HG03457 (cell line): ENCODE data around the gene RAB29.
"Not testable (repeated sequence)": the region's sequence is repeated elsewhere in the genome, so short reads cannot be mapped to it uniquely, and the experiment has no call there.

Experiments
- ATAC-seq: cut with Tn5 transposase; IDR thresholded peaks from one replicate; pipeline ENCODE4 v1.9.1; 2021; ENCODE audit warnings: moderate number of reproducible peaks; ENCODE audit not compliant: unreplicated experiment

The RAB29 gene

GRCh38 chr1:205775015-205775716, at the start of gene RAB29:
Gene RAB29, minus strand, starts transcription at chr1:205775482. Its CDS starts 526 bp downstream, at chr1:205774956.
- peak; percentile 62 for ATAC-seq

GRCh38 chr1:205824180-205824579, 48.9 kb upstream of the RAB29 start:
- ATAC-seq: no peak

GRCh38 chr1:205823260-205823659, 48.0 kb upstream of the RAB29 start:
- not testable (repeated sequence) for ATAC-seq

- no peak for ATAC-seq
These were observed 47.1 kb upstream of the RAB29 start for GRCh38 chr1:205822397-205822796.

GRCh38 chr1:205817988-205818387, 42.7 kb upstream of the RAB29 start:
- no peak for ATAC-seq

- no peak for ATAC-seq
These were observed 42.1 kb upstream of the RAB29 start for GRCh38 chr1:205817364-205817763.

- ATAC-seq: no peak
These were observed 38.4 kb upstream of the RAB29 start for GRCh38 chr1:205813755-205814058.

- peak; percentile 74 for ATAC-seq
These were observed 37.8 kb upstream of the RAB29 start, which contains the start of gene SLC41A1 for GRCh38 chr1:205812878-205813754. Gene SLC41A1, minus strand, starts transcription at chr1:205813198. Its CDS starts 2,757 bp downstream, at chr1:205810441.

GRCh38 chr1:205812271-205812877, 37.1 kb upstream of the RAB29 start:
- no peak for ATAC-seq

GRCh38 chr1:205811660-205812059, 36.4 kb upstream of the RAB29 start:
- ATAC-seq: no peak

GRCh38 chr1:205810448-205811157, 35.3 kb upstream of the RAB29 start:
- ATAC-seq: no peak

GRCh38 chr1:205809942-205810345, 34.7 kb upstream of the RAB29 start:
- no peak for ATAC-seq

- ATAC-seq: no peak
These were observed 34.2 kb upstream of the RAB29 start for GRCh38 chr1:205809469-205809868.

GRCh38 chr1:205805082-205805711, 29.9 kb upstream of the RAB29 start:
- no peak for ATAC-seq

- ATAC-seq: no peak
These were observed 29.3 kb upstream of the RAB29 start for GRCh38 chr1:205804605-205805004.

- ATAC-seq: no peak
These were observed 28.7 kb upstream of the RAB29 start for GRCh38 chr1:205803986-205804385.

- no peak for ATAC-seq
These were observed 26.8 kb upstream of the RAB29 start for GRCh38 chr1:205802060-205802459.

GRCh38 chr1:205800981-205801703, 25.9 kb upstream of the RAB29 start:
- no peak for ATAC-seq

- no peak for ATAC-seq
These were observed 25.1 kb upstream of the RAB29 start for GRCh38 chr1:205800427-205800826.

GRCh38 chr1:205798577-205798976, 23.3 kb upstream of the RAB29 start:
- no peak for ATAC-seq
